GM18502 (cell line): ENCODE data around the gene ATP11A.
"Not testable (repeated sequence)": the region's sequence is repeated elsewhere in the genome, so short reads cannot be mapped to it uniquely, and the experiment has no call there.

ENCODE experiments used
- ATAC-seq: cut with Tn5 transposase; IDR thresholded peaks from one replicate; pipeline ENCODE4 v1.9.1; 2021; ENCODE audit warnings: mild to moderate bottlenecking; ENCODE audit not compliant: unreplicated experiment, poor library complexity

Gene ATP11A

GRCh38 chr13:112828756-112829155 is 138.9 kb downstream of the ATP11A start:
- no peak for ATAC-seq

- ATAC-seq = no peak
Measured at GRCh38 chr13:112831196-112831595, 141.4 kb downstream of the ATP11A start.

- no peak for ATAC-seq
Measured at GRCh38 chr13:112831801-112832200, 142.0 kb downstream of the ATP11A start.

- ATAC-seq = no peak
Measured at GRCh38 chr13:112832811-112833210, 143.0 kb downstream of the ATP11A start.

- no peak for ATAC-seq
Measured at GRCh38 chr13:112833551-112834257, 143.9 kb downstream of the ATP11A start.

GRCh38 chr13:112835344-112835743 is 145.5 kb downstream of the ATP11A start:
- no peak for ATAC-seq

- no peak for ATAC-seq
Measured at GRCh38 chr13:112835796-112836195, 146.0 kb downstream of the ATP11A start.

GRCh38 chr13:112836940-112837339 is 147.1 kb downstream of the ATP11A start:
- no peak for ATAC-seq

- ATAC-seq = no peak
Measured at GRCh38 chr13:112837371-112838037, 147.7 kb downstream of the ATP11A start.

GRCh38 chr13:112838038-112838841 is 148.4 kb downstream of the ATP11A start:
- ATAC-seq = no peak

GRCh38 chr13:112838842-112839117 is 148.9 kb downstream of the ATP11A start:
- ATAC-seq = no peak

GRCh38 chr13:112839356-112840105 is 149.7 kb downstream of the ATP11A start:
- ATAC-seq = no peak

GRCh38 chr13:112840472-112841302 is 150.8 kb downstream of the ATP11A start:
- ATAC-seq = no peak

- ATAC-seq = not testable (repeated sequence)
Measured at GRCh38 chr13:112841303-112842015, 151.6 kb downstream of the ATP11A start.

GRCh38 chr13:112842343-112842856 is 152.6 kb downstream of the ATP11A start:
- ATAC-seq = no peak

- no peak for ATAC-seq
Measured at GRCh38 chr13:112842931-112843391, 153.1 kb downstream of the ATP11A start.

GRCh38 chr13:112843392-112844111 is 153.7 kb downstream of the ATP11A start:
- ATAC-seq = no peak

- no peak for ATAC-seq
Measured at GRCh38 chr13:112844411-112844810, 154.6 kb downstream of the ATP11A start.
